HEK293T (cell line): ENCODE results near the gene VAV3.

Experiments used
- ARNT ChIP-seq: fragments of 450-650 bp; IDR thresholded peaks from 2 replicates; pipeline ENCODE4 v1.6.1; 2017; ENCODE audit warnings: mild to moderate bottlenecking
- BHLHE40 ChIP-seq: fragments of 450-650 bp; IDR thresholded peaks from 2 replicates; pipeline ENCODE4 v1.6.1; 2016; ENCODE audit warnings: mild to moderate bottlenecking, moderate library complexity, borderline replicate concordance
- ELF4 ChIP-seq: fragments of 450-650 bp; IDR thresholded peaks from 2 replicates; pipeline ENCODE4 v1.6.1; 2017; ENCODE audit warnings: antibody characterized with exemption
- FOXA1 ChIP-seq: fragments of 450-650 bp; IDR thresholded peaks from 2 replicates; pipeline ENCODE4 v1.6.1; 2016; ENCODE audit warnings: mild to moderate bottlenecking
- FOXK2 ChIP-seq: fragments of 450-650 bp; IDR thresholded peaks from 2 replicates; pipeline ENCODE4 v1.6.1; 2016; ENCODE audit warnings: mild to moderate bottlenecking
- FOXM1 ChIP-seq: fragments of 450-650 bp; IDR thresholded peaks from 2 replicates; pipeline ENCODE4 v1.6.1; 2017; ENCODE audit warnings: mild to moderate bottlenecking, borderline replicate concordance
- NFRKB ChIP-seq: fragments of 450-650 bp; IDR thresholded peaks from 2 replicates; pipeline ENCODE4 v1.6.1; 2016; ENCODE audit warnings: mild to moderate bottlenecking, moderate library complexity
- SP1 ChIP-seq: fragments of 450-650 bp; IDR thresholded peaks from 2 replicates; pipeline ENCODE4 v1.6.1; 2017
- SUZ12 ChIP-seq: fragments of 450-650 bp; IDR thresholded peaks from 2 replicates; pipeline ENCODE4 v1.6.1; 2016; ENCODE audit warnings: mild to moderate bottlenecking
- TARDBP ChIP-seq: fragments of 450-650 bp; IDR thresholded peaks from 2 replicates; pipeline ENCODE4 v1.6.1; 2016
- TF ChIP-seq, protein P1 (sequence below): fragments of 450-650 bp; IDR thresholded peaks from 2 replicates; pipeline ENCODE4 v1.6.1; 2016

DNA sequence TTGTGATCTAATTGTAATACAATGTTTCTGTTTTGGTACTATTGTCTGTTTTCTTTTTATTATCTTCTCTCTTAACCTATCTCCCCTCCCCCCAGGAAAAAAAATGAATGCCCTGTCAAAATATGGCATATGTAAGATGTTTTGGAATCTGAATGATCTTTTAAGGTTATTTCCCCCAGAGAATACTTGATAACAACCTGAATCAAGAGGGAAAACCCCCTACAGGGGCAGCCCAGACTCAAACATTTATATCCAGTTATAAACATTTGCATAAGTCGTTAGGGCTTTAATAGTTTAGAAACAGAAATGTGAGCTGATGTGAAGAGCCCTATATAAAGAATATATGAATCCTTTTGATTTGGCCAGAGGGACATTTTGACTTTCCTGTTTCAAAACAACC is 169.5 kb downstream of the VAV3 start:
- TF ChIP-seq NFRKB, result no peak
- no peak for TF ChIP-seq FOXK2
- no peak for TF ChIP-seq TARDBP
- no peak for TF ChIP-seq BHLHE40
- no peak for TF ChIP-seq ELF4
- TF ChIP-seq SP1, result no peak
- TF ChIP-seq FOXM1, result no peak
- no peak for TF ChIP-seq FOXA1
- TF ChIP-seq, protein P1, sequence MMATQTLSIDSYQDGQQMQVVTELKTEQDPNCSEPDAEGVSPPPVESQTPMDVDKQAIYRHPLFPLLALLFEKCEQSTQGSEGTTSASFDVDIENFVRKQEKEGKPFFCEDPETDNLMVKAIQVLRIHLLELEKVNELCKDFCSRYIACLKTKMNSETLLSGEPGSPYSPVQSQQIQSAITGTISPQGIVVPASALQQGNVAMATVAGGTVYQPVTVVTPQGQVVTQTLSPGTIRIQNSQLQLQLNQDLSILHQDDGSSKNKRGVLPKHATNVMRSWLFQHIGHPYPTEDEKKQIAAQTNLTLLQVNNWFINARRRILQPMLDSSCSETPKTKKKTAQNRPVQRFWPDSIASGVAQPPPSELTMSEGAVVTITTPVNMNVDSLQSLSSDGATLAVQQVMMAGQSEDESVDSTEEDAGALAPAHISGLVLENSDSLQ, result no peak
- TF ChIP-seq ARNT, result no peak
- TF ChIP-seq SUZ12, result no peak
